GM10266 (cell line): ENCODE results near the gene ROCK2.

Experiments used
- DNase-seq: peaks from one replicate; pipeline ENCODE4 v3.0.0; 2012; ENCODE audit errors: extremely low spot score
- TF ChIP-seq, protein P1 (sequence below): IDR thresholded peaks from 2 replicates; pipeline ENCODE4 v1.5.1; 2012; ENCODE audit warnings: mild to moderate bottlenecking, low read depth; ENCODE audit not compliant: control insufficient read depth, insufficient read depth; ENCODE audit errors: missing control alignments

The ROCK2 gene

DNA sequence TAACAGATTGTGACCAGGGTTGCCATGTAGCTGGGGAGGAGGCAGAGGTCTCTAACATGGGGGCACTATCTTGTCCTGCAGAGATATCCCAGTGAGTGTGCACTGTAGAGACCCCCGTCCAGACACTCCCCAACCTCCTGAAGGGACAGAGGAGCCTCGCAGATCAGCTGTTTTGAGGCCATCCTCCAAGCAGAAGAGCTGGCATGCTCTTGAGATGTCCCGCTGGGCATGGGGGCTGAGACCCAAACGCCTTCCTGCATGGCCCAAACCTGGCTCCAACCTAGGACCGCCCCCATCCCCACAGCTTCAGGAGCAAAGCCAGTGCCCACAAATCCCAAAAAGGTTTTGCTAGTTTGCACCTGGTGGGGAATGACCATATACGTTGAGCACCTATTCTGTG, 191.8 kb downstream of the ROCK2 start:
- TF ChIP-seq, protein P1, sequence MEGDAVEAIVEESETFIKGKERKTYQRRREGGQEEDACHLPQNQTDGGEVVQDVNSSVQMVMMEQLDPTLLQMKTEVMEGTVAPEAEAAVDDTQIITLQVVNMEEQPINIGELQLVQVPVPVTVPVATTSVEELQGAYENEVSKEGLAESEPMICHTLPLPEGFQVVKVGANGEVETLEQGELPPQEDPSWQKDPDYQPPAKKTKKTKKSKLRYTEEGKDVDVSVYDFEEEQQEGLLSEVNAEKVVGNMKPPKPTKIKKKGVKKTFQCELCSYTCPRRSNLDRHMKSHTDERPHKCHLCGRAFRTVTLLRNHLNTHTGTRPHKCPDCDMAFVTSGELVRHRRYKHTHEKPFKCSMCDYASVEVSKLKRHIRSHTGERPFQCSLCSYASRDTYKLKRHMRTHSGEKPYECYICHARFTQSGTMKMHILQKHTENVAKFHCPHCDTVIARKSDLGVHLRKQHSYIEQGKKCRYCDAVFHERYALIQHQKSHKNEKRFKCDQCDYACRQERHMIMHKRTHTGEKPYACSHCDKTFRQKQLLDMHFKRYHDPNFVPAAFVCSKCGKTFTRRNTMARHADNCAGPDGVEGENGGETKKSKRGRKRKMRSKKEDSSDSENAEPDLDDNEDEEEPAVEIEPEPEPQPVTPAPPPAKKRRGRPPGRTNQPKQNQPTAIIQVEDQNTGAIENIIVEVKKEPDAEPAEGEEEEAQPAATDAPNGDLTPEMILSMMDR, result no peak

DNA sequence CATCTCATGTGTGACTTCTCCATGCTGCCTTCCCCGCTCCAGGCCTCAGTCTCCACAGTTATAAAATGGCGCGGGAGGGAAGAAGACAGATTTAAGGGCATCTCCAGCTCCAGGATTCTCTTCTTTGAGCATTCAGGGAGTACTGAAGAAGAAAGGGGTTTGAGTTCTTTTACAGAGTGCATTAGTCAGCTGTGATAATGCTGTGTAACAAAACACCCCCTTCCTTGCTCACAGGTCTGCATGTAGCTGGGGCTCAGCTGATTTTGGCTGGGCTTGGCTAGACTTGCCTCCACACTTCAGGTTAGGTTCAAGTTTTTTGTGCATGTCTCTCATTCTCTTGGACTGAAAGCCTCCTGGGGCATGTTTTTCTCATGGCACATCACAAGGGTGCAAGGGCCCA, 197.2 kb downstream of the ROCK2 start:
- DNase-seq, result no peak
- TF ChIP-seq, protein P1, result no peak

More for the DNA sequence above, 191.8 kb downstream of the ROCK2 start:
- no peak for DNase-seq

DNA sequence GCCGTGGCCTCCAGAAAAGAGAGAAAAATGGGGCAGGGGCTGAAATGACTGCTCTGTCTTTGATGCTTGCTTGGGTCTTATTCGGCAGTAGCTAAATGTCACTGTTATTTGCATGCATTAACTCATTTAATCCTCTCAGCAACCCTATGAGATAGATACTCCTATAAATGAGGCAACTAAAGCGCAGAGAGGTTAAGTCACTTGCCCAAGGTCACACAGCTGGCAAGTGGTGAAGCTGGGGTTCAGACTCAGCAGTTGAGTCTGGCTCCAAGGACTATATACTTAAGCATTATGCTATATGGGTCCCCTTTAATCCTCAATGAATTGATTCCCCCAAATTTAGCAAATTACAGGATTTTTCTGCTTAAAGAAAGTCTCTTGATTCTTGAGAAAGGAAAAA, 198.4 kb downstream of the ROCK2 start:
- DNase-seq, result no peak
- TF ChIP-seq, protein P1, result no peak

DNA sequence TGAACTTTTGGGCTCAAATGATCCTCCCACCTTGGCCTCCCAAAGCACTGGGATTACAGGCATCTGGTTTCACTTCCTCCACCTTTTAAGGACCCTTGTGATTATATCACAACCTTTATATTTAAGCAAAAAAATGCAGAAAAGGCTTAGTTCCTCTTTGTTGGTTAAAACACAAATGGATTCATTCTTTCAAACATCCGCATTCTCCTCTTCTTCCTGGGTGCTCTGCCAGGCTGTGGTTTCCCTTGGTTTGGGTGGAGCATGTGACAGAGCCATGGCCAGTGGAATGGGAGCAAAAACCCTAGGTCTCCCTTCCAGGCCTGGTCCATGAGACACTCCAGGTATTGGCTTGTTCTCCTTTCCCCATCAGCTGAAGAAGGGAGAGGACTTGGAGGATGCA, 199.1 kb downstream of the ROCK2 start:
- TF ChIP-seq, protein P1, result no peak
- DNase-seq, result no peak

DNA sequence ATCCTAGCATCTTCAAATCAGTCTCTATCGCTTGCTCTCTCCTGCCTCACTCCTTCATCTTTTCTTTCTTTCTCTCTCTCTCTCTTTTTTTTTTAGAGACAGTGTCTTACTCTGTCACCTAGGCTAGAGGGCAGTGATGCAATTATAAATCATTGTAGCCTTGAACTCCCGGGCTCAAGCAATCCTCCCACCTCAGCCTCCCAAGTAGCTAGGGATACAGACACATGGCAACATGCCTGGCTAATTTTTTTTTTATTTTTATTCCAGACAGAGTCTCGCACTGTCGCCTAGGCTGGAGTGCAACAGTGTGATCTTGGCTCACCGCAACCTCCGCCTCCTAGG, 199.7 kb downstream of the ROCK2 start:
- no peak for DNase-seq
- TF ChIP-seq, protein P1, result no peak

DNA sequence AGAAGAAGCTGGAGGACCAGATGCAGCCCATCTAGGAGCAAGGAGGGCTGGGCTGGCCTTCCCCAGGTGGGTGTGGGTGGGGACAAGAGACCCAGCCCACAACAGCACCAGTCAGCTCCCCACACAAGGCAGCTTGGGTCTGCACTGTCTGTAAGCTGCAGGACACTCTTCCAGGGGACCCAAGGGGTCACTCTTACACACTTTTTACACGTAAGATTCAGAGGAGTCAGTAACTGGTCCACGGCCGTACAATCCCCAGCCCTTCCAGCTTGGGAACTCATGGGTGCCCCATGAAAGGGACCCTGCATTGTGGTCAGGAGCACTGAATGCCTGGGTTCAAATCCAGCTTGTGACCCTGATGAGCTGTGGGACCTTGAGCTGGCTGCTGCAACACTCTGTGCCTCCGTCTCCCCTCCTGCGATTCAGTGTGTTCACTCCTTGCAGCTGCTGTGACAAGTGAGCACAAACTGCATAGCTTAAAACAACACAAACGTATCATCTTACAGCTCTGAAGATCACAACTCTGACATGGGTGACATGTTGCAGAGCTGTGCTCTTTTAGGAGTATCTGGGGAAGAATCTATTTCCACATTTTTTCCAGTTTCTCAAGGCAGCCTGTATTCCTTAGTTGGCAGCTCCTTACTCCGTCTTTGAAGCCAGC, 200.2 kb downstream of the ROCK2 start:
- TF ChIP-seq, protein P1, result no peak
- DNase-seq, result no peak

DNA sequence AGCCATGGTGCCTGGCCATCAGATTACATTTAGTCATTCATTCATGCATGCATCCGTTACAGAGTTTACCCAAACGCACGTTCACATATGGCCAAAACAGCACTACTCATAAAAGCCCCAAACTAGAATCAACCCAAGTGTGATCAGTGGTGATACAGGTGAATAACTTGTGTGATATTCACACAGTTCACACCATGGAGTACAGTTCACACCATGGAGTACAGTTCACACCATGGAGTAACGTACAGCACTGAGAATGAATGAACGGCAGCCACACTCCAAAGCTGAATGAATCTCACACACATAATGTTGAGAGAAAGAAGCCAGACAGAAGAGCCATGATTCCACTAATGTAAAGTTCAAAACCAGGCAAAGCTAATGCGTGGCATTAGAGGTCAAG, 201.4 kb downstream of the ROCK2 start:
- DNase-seq, result no peak
- TF ChIP-seq, protein P1, result no peak
